A673 (cell line): ENCODE results near the gene ZMAT5.

Experiments
- EZH2 ChIP-seq: fragments of 200-600 bp; sonication (generic); IDR thresholded peaks from 2 replicates; pipeline ENCODE4 v1.6.1; 2017; ENCODE audit warnings: borderline replicate concordance, low read depth, mild to moderate bottlenecking, mixed read lengths, antibody characterized with exemption, low read length; ENCODE audit not compliant: poor library complexity, severe bottlenecking
- TF ChIP-seq, protein P1 (sequence below): fragments of 300-800, 200-600 bp; sonication (generic); conservative IDR thresholded peaks from 2 replicates; pipeline ENCODE4 v1.5.1; 2017; ENCODE audit warnings: low read depth, mild to moderate bottlenecking, antibody characterized with exemption, low read length, moderate library complexity, mixed read lengths

DNA sequence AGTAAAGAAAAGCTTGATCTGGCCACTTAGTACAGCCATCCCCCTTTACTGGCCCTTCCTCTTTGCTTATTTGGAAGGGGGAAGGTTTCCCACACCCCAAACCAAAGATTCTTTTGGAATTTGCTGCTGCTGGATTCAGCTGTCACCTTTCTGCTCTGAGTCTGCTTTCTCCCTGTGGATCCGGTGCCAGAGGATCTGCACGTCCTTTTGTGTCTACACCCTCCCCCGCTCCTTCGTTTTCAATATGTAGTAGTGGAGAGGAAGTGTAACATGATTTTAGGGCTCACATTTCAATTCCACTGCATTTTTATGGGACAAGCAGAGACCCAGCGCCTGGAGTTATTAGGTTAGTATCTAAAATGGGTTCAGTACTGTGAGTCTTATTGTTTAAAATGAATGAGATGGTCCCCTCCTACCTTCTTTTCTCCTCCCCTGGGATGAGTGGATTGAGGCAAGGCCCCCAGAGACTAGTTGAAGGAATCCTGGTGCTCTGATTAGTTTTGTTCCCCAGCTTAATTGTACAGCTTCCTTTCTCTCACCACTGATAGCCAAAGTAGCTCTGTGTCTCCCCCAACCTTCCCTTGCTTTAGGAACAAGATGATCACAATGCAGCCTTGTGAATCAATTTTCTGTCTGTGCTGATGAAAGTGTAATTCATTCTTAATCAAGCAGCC, 77.5 kb downstream of the ZMAT5 start:
- TF ChIP-seq, protein P1, sequence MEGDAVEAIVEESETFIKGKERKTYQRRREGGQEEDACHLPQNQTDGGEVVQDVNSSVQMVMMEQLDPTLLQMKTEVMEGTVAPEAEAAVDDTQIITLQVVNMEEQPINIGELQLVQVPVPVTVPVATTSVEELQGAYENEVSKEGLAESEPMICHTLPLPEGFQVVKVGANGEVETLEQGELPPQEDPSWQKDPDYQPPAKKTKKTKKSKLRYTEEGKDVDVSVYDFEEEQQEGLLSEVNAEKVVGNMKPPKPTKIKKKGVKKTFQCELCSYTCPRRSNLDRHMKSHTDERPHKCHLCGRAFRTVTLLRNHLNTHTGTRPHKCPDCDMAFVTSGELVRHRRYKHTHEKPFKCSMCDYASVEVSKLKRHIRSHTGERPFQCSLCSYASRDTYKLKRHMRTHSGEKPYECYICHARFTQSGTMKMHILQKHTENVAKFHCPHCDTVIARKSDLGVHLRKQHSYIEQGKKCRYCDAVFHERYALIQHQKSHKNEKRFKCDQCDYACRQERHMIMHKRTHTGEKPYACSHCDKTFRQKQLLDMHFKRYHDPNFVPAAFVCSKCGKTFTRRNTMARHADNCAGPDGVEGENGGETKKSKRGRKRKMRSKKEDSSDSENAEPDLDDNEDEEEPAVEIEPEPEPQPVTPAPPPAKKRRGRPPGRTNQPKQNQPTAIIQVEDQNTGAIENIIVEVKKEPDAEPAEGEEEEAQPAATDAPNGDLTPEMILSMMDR: no peak
- no peak for TF ChIP-seq EZH2
